Epithelial cell of esophagus (primary cell): Measurements from ENCODE around the gene NT5DC2.
A peak's percentile ranks its signal among the peaks of the same experiment; 100 is the strongest.

Experiments used
- DNase-seq: peaks from one replicate; pipeline ENCODE4 v3.0.0; 2010; ENCODE audit warnings: low read depth
- H3K4me3 ChIP-seq: 2 replicates; pipeline ENCODE4 v1.5.1; 2011; ENCODE audit warnings: mild to moderate bottlenecking, low read length, control low read depth
- TF ChIP-seq, protein P1 (sequence below): IDR thresholded peaks from 2 replicates; pipeline ENCODE4 v1.5.1; 2011; ENCODE audit warnings: low read depth, mild to moderate bottlenecking, low read length, control low read depth, inconsistent platforms; ENCODE audit not compliant: insufficient read depth; ENCODE audit errors: missing control alignments

The NT5DC2 gene

DNA sequence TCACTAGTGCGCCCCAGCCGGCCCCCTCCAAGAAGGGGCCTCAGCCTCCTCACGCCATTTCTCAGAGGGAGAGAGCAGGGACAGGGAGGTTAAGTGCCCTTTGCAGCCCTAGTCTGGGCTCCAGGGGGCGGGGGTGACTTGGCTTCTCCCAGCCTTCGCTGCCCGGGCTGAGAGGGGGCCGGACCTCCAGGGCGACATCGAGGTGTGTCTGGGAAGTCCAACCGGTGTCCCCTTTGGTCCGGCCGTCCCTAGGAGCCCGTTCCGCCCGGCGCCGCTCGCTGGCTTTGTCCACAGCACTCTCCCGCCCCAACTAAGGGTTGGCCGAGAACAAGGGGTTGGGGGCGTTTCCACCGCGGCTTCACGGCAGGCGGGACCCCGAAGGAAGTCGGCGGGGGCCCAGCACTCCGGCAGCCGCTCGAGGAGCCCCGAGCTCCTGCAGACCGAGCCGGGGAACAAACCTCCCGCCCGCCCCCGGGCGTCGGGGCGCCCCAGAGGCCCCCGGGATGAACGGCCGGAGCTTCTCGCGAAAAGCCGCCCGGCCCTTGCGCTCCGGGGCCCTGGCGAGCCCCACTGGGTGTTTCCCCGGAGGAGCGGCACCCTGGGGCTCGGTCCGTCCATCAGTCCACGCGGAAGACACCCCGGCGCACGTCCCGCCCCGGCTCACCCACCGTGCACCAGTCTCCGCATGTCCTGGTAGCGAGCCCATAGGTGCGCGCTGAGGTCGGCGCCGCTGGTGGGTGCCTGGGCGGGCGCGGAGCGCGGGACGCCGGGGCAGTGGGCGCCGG lies 627 bp downstream of the NT5DC2 start:
- peak overlapping the region; percentile 52 for H3K4me3 ChIP-seq
- no peak for DNase-seq
- TF ChIP-seq, protein P1, sequence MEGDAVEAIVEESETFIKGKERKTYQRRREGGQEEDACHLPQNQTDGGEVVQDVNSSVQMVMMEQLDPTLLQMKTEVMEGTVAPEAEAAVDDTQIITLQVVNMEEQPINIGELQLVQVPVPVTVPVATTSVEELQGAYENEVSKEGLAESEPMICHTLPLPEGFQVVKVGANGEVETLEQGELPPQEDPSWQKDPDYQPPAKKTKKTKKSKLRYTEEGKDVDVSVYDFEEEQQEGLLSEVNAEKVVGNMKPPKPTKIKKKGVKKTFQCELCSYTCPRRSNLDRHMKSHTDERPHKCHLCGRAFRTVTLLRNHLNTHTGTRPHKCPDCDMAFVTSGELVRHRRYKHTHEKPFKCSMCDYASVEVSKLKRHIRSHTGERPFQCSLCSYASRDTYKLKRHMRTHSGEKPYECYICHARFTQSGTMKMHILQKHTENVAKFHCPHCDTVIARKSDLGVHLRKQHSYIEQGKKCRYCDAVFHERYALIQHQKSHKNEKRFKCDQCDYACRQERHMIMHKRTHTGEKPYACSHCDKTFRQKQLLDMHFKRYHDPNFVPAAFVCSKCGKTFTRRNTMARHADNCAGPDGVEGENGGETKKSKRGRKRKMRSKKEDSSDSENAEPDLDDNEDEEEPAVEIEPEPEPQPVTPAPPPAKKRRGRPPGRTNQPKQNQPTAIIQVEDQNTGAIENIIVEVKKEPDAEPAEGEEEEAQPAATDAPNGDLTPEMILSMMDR, result no peak

DNA sequence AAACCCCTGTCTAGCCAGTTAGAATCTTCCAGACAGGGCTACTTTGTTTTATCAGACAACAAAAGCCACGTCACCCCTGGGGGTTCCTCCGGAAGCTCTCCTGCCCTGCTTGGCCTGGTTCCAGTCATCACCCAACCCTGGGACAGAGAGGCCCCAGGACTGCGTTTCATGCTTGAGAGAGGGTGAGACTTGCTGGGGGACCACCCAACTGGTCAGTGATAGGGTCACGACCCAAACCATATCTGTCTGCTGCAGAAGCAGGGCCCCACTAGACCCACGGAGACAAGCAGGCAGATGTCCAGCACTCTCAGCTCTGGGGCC lies 1.2 kb downstream of the NT5DC2 start:
- DNase-seq, result peak; percentile 49
- TF ChIP-seq, protein P1, result no peak
- peak overlapping the region; percentile 52 for H3K4me3 ChIP-seq

DNA sequence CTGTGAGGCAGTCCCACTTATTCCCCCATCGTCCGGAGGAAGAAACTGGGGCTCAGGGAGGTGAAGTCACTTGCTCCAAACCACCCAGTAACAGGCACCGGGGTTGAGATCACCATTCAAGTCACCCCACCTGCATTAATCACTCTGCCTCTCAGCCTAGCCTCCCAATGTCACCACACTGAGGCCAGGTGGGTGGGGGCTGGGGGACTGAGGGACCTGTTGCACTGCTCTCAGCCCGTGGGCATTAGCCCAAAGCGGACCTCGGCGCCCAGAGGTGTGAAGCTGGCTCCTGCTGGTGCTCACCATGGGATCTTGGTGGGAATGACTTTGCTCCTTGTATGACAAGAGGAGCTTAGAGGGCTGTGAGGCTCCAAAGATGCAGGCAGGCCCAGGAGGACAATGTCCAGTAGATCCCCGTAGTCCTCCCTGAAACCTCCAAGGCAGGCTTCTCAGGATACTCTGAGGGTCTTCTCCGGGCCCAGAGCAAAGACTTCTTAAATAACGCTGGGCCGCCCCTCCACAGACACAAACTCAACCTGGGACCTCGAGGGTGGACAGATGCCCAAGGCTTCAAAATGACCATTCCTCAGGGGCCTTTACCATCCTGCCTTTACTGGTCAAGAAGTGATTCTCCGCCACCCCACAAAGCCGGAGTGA lies 1.7 kb downstream of the NT5DC2 start:
- TF ChIP-seq, protein P1, result no peak
- DNase-seq, result no peak
- peak overlapping the region; percentile 52 for H3K4me3 ChIP-seq

DNA sequence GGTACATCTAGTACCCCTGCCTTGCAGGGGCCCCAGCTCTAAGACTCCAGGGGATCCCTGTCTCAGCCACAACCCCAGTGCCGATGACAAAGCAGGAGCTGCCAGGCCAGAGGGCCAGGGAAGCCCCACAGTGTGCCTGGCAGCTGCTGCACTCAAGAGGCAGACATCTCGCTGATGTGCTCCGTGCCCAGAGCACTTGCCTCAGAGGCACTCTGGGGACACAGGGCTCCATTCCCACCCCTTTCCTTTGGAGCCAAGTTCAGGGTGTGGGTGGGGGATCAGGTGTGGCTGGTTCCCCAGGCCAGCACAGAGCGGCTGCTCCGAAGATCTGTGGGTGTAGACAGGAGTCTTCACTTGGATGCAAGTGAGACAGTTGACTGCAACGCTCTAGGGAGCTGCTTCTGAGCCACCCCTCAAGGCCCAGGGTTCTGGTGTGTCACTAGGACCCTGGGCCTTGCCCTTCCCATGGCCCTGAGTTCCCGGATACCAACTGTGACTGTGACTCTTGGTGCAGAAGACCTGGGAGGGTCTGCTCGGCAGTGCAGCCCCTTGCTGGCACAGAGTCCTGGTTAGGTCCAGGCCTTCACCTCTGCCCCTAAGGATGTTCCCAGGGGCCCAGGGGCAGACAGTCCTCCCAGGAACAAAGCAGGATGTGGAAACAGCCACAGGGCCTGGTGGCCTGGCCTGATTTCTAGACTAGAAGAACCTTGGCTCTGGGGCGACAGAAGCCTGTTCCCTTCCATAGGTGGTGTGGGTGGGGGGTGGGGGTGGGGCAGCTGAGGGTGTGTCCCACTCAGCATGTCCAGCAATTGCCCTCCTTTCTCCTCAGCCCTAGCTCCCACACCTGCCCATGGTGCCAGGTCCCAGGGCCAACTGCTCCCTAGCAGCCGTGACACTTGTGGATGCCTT lies 2.5 kb downstream of the NT5DC2 start:
- TF ChIP-seq, protein P1, result no peak
- no peak overlapping the region for H3K4me3 ChIP-seq

DNA sequence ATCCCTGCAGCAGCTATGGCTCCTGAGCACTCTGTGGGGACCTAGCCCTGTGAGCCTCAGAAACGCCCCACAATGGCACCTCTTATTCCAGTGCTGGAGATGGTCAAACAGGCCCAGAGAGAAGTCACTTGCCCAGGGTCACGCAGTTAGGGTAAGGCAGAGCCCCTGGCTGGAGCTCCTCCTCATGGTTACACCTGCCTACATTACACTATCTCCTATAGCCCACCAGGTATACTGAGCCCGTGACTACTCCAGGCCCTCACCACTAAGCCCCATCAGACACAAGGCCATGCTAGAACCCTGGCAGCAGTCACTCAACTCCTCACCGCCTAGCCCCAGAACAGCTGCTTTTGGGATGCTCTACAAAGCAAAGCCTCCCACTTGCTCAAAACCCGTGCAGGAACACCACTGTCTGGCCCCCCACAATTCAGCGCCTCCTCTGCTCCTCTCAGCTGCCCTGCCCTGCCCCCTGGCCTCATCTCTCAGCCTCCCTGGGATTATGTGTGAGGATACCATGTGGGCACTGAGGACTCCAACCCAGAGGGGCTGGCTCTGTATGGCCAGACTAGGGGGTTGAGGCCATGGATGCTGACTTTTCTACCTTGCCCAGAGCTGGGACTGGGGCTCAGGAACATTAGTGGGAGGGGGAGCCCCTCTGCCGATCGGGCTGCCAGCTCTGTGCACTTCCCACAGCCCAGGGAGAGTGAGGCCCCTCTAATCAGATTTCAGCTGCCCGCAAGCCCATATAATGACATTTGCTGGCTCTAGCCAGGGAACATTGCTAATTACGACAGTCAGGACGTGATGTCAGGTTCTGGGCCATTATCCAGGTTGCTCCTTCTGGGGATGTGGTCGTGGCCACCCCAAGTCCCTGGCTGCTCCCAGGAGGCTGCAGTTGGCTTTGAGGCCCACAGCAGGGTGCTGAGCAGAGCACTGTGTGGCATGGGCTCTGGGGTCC lies 4.0 kb downstream of the NT5DC2 start:
- DNase-seq, result no peak
- no peak overlapping the region for H3K4me3 ChIP-seq
- TF ChIP-seq, protein P1, result no peak

More for the DNA sequence above, 2.5 kb downstream of the NT5DC2 start:
- no peak for DNase-seq
